DMS53 (cell line): Measurements from ENCODE around the gene MECP2.

ENCODE experiments used
- DNase-seq: peaks from one replicate; lab custom pipeline; 2025; lab: John Stamatoyannopoulos, UW

The MECP2 gene

GRCh38 chrX:154033848-154034247 lies 63.7 kb downstream of the MECP2 start:
- DNase-seq = no peak

- DNase-seq = no peak
These were observed 64.9 kb downstream of the MECP2 start for GRCh38 chrX:154032653-154033052.

- no peak for DNase-seq
These were observed 65.4 kb downstream of the MECP2 start for GRCh38 chrX:154032160-154032559.

GRCh38 chrX:154030715-154031305 lies 66.7 kb downstream of the MECP2 start:
- no peak for DNase-seq

- no peak for DNase-seq
These were observed 67.3 kb downstream of the MECP2 start for GRCh38 chrX:154030266-154030665.

GRCh38 chrX:154029439-154029838 lies 68.1 kb downstream of the MECP2 start:
- DNase-seq = peak; percentile 9

- no peak for DNase-seq
These were observed 68.9 kb downstream of the MECP2 start for GRCh38 chrX:154028502-154029184.

GRCh38 chrX:154027986-154028385 lies 69.5 kb downstream of the MECP2 start:
- no peak for DNase-seq

GRCh38 chrX:154027022-154027402 lies 70.5 kb downstream of the MECP2 start:
- DNase-seq = no peak

GRCh38 chrX:154026136-154027021 lies 71.1 kb downstream of the MECP2 start:
- DNase-seq = no peak

- no peak for DNase-seq
These were observed 72.3 kb downstream of the MECP2 start for GRCh38 chrX:154025230-154025629.

GRCh38 chrX:154024271-154024670 lies 73.2 kb downstream of the MECP2 start:
- DNase-seq = no peak

- DNase-seq = no peak
These were observed 74.1 kb downstream of the MECP2 start for GRCh38 chrX:154023276-154024000.

GRCh38 chrX:154022108-154022507 lies 75.4 kb downstream of the MECP2 start:
- DNase-seq = no peak

GRCh38 chrX:154021131-154021611 lies 76.3 kb downstream of the MECP2 start:
- DNase-seq = peak; percentile 15

GRCh38 chrX:154020536-154021115 lies 76.9 kb downstream of the MECP2 start:
- DNase-seq = no peak

- peak; percentile 84 for DNase-seq
These were observed 77.6 kb downstream of the MECP2 start, which contains the start of gene IRAK1 for GRCh38 chrX:154019633-154020528. Gene IRAK1, minus strand, starts transcription at chrX:154019902. Its CDS starts 90 bp downstream, at chrX:154019812.

GRCh38 chrX:154019061-154019621 lies 78.4 kb downstream of the MECP2 start:
- peak; percentile 62 for DNase-seq

GRCh38 chrX:154018518-154019060 lies 78.9 kb downstream of the MECP2 start:
- DNase-seq = no peak
